ENCODE data around the gene GNG12. TPM values are rescaled to one million over a fixed set of nuclear protein-coding genes. Genes with fewer than 3 reads are reported as not detected.

The GNG12 gene
- total RNA-seq, 1 donor from 2014 or later, result 0.08 TPM

DNA sequence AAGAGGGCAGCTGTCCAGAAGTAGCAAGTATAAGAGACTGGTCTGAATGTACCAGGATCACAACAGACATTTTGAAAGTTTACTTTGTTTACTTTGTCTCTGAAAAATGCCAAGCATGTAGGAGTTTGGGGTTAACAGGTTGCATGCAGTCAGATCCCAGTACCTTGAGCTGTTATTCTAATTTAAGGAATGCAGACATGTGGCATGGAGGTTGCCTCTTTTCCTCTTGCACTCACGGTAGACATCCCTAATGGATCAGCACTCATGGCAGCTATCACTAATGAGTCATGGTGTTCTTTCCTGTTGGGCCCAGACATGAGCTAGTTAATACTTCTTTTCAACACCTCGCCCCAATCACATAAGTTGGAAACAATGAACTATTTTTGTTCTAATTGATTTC lies 81.0 kb downstream of the GNG12 start:
- H3K36me3 Mint-ChIP-seq (ENCODE audit: low read depth), result no peaks in the 10 kb centered on the region
- H3K9me3 Mint-ChIP-seq, result no peaks in the 10 kb centered on the region
- no peak for DNase-seq (ENCODE audit: low spot score)
- H3K4me3 Mint-ChIP-seq, result no peak overlapping the region
- H3K27me3 Mint-ChIP-seq (ENCODE audit: insufficient read depth), result peaks cover 7% of the 10 kb centered on the region
- H3K27ac Mint-ChIP-seq, result no peak overlapping the region
- peaks cover 50% of the 10 kb centered on the region for H3K4me1 Mint-ChIP-seq (ENCODE audit: low read depth)
- intact Hi-C loops (cut with micrococcal nuclease), result no loop called here

DNA sequence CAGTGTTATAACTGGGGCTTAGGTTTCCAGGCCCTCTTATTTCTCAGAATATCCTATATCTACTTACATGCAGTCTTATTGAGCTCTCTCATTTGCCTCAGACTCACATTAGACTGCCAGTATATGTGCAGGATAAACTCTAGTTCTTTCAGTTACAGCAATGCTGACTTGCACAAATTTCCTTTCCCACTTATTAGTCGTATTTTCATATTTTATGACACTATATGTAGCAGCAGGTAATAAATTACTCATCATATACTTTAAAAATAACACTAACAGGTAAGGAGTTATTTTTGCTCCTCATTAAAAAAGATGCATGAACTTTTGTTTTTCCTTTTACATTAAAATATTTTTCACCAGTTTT lies 82.6 kb downstream of the GNG12 start:
- intact Hi-C loops (cut with micrococcal nuclease), result no loop called here
- H3K27ac Mint-ChIP-seq, result no peak overlapping the region
- no peaks in the 10 kb centered on the region for H3K9me3 Mint-ChIP-seq
- H3K4me3 Mint-ChIP-seq, result no peak overlapping the region
- no peaks in the 10 kb centered on the region for H3K36me3 Mint-ChIP-seq (ENCODE audit: low read depth)
- peaks cover 55% of the 10 kb centered on the region for H3K4me1 Mint-ChIP-seq (ENCODE audit: low read depth)
- no peak for DNase-seq (ENCODE audit: low spot score)
- peaks cover 16% of the 10 kb centered on the region for H3K27me3 Mint-ChIP-seq (ENCODE audit: insufficient read depth)

DNA sequence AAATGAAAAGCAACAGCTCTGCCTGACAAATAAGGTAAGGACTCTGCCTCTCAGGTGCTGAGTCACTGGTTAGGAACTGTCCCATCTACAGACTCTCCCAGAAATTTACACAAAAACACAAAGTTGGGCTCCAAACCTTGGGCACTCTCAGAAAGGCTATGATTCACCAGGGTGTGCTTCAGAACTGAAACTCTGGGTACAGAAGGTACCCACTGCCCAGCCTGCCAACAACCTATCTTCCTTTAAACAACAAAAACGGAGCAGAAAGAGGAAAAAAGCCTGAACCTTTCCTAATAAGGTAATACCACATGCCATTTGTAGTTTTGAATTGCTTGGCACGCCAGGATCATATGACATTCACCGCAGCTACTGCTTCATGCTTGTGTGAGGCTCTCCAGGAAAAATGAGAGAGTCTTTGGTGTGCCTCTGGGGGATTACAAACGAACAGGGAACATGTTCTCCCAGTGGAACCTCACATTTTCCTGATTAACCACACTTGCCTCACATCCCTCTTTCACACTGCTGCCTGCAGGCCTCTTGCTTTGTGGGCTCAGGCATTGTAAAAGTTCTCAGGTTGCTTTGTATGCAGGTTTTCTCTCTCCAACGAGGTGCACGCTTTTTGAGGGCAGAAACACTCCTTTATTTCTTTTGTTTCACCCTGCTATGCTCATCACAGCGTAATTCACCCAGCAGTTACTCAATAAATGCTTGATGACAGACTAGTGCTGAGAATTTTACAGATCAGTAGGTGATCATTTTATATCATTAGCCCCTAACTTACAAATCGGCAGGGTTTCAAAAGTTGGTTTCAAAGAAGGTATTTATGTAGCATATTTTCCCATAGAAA lies 83.2 kb downstream of the GNG12 start:
- peaks cover 55% of the 10 kb centered on the region for H3K4me1 Mint-ChIP-seq (ENCODE audit: low read depth)
- no peak overlapping the region for H3K27ac Mint-ChIP-seq
- no peak for DNase-seq (ENCODE audit: low spot score)
- no peak overlapping the region for H3K4me3 Mint-ChIP-seq
- intact Hi-C loops (cut with micrococcal nuclease), result no loop called here
- H3K9me3 Mint-ChIP-seq, result no peaks in the 10 kb centered on the region
- no peaks in the 10 kb centered on the region for H3K36me3 Mint-ChIP-seq (ENCODE audit: low read depth)
- H3K27me3 Mint-ChIP-seq (ENCODE audit: insufficient read depth), result peaks cover 16% of the 10 kb centered on the region

DNA sequence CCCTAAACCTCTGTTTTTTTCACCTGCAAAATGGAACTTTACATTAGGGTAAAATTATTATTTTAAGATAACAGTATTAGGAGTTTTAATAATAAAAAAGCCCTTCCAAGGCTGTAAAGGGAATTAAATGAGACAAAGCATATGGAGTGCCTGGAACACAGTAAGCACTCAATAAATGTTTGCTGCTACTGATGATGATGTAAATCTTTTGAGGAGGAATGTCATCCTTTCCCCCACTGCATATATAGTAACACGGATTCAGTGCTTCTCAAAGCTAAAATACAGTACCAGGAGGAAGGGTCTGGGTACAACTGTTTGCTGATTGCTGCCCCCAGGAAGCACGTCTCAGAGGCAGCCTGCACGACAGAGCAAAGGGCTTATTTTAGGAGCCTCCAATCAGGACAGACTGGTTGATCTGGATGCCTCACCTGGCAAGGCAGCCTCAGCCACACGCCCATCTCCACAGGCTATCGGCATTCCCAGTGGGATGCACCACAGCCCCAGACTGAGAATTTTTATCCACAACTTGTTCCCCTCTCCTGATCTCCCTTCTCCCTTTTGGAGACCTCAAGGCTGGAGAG lies 83.9 kb downstream of the GNG12 start:
- H3K36me3 Mint-ChIP-seq (ENCODE audit: low read depth), result no peaks in the 10 kb centered on the region
- intact Hi-C loops (cut with micrococcal nuclease), result no loop called here
- no peak overlapping the region for H3K4me3 Mint-ChIP-seq
- peaks cover 19% of the 10 kb centered on the region for H3K27me3 Mint-ChIP-seq (ENCODE audit: insufficient read depth)
- no peak overlapping the region for H3K27ac Mint-ChIP-seq
- DNase-seq (ENCODE audit: low spot score), result no peak
- no peaks in the 10 kb centered on the region for H3K9me3 Mint-ChIP-seq
- peaks cover 49% of the 10 kb centered on the region for H3K4me1 Mint-ChIP-seq (ENCODE audit: low read depth)

DNA sequence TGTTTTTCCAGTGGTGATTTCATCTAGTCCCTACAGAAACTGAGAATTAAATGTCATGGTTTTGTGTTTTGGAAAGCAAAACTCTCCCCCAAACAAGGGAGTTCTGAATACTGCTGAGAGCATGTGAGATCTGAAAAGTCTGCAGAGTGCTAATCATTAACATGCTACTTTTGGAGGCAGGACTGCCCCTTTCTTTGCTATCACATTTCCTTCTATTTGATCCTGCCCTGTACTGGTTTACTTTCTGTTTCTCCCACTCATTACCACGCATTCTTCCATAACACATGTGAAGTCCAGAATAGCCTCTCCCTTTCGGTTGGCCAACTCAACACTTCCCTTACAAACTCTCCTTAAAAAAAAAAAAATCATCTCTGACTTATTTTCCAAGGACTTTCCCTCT lies 84.6 kb downstream of the GNG12 start:
- no peak for DNase-seq (ENCODE audit: low spot score)
- intact Hi-C loops (cut with micrococcal nuclease), result no loop called here
- no peak overlapping the region for H3K4me3 Mint-ChIP-seq
- no peak overlapping the region for H3K27ac Mint-ChIP-seq
- H3K9me3 Mint-ChIP-seq, result no peaks in the 10 kb centered on the region
- H3K27me3 Mint-ChIP-seq (ENCODE audit: insufficient read depth), result peaks cover 20% of the 10 kb centered on the region
- H3K36me3 Mint-ChIP-seq (ENCODE audit: low read depth), result no peaks in the 10 kb centered on the region
- H3K4me1 Mint-ChIP-seq (ENCODE audit: low read depth), result peaks cover 43% of the 10 kb centered on the region

DNA sequence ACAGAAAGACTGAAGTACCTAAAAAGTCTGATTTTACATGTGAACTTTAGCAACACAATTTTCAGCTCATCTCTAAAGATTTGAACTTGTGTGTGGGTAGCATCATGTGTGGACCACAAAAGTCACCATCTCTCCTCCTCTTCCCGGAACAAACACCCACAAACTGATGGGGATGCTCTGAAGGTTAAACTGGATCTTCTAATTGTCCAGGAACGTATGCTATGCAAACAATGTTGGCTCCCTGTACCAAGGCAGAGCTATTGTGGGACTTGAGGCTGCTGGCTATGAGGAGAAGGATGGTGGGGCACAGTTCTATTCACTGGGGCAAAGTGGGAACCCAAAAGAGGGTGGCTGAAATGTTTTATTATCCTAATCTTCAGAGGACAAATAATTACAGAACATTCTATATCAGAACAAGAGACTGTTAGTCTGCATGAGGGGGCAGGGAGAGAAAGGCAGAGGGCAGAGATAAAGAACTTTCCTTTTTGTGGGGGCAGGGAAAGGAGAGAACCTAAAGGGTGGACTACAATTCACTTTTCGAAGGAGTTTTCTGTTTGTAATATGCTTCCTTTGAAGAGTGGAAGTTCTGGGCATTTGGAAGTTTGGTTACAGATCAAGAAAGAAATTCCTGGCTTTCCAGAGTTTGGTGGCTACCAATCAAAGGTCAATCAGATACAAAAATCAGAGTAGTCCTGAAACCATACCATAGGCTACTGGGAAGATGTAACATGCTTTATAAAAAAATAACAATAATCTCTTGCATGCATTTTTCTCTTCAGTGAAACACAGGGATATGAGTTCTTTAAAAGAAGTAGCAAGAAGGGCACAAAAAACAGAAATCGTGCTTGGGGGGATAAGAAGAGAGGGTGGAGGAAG lies 85.4 kb downstream of the GNG12 start:
- no peak for DNase-seq (ENCODE audit: low spot score)
- intact Hi-C loops (cut with micrococcal nuclease), result no loop called here
- Mint-ChIP-seq H3K4me3 (peak overlapping the region; percentile 32), H3K36me3 (ENCODE audit: low read depth) (no peaks in the 10 kb centered on the region), H3K27ac (no peak overlapping the region), H3K9me3 (no peaks in the 10 kb centered on the region), H3K27me3 (ENCODE audit: insufficient read depth) (peaks cover 24% of the 10 kb centered on the region), H3K4me1 (ENCODE audit: low read depth) (peaks cover 43% of the 10 kb centered on the region)

DNA sequence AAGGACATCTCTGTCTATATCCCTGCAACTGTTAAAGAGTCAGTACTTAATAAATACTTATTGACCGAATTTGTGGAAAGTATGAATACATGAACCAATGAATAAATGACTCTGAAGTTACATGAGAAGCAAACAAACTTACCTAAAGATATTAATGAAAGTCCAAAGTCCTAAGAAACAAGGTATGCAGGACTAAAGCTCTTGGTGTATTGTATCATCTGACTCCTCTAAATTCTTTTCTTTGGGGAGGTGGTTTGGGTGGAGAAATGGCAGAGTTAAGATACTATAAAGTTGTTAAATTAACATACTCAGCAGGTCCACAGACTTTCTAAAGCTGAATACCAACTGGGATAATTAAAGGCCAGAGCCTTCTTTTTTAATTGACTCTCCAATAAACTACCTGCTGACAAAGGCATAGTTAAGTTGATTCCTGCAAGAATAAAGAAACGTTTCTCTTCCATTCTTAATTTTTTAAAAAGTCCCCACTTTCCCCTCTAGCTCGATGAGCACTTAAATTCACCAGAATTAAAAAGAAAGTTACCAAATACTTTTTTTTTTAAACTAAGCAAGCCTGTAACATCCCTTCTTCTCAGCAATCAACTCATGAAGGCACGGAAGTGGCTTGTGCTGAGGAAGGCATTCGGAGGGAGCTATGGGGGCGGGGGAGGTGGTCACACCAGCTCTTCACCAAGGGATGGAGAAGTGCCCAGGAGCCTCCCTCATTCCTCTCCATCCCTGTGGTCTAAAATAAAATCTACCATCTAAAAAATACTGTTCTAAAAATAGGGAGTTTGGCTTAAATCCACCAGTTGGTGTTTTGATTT lies 87.2 kb downstream of the GNG12 start:
- H3K27me3 Mint-ChIP-seq (ENCODE audit: insufficient read depth), result peaks cover 24% of the 10 kb centered on the region

DNA sequence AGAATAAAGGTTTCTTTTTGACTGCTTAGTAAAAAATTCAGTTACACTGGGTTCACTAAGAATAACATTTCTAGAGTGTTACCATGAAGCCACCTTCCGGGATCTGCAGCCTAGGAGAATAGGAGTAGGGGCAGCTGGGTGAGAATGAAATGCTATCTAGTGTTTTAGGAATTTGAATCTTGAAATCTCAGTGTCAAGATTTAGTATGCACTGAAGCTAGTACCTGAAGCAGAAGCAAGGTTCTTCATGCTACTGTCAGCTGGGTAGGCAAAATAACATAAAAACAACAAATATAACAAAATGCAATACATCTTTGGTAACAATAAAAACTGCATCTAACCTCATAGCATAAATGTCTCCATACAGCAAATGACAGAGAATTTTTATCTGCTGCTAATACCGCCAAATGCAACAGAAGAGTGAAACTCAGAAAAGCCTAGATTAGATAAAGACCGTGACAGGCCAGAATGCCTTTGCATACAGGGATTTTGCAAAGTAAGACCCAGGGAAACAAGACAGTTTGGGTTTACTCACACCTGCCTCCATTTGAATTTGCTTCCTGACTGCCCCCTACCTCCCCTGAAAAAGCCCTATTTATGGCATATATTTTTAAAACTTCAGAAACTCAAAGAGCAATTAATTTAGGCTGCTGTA lies 90.1 kb downstream of the GNG12 start:
- Mint-ChIP-seq H3K9me3 (no peaks in the 10 kb centered on the region), H3K36me3 (ENCODE audit: low read depth) (no peaks in the 10 kb centered on the region), H3K27me3 (ENCODE audit: insufficient read depth) (peaks cover 23% of the 10 kb centered on the region), H3K27ac (no peak overlapping the region), H3K4me1 (ENCODE audit: low read depth) (peaks cover 14% of the 10 kb centered on the region), H3K4me3 (no peak overlapping the region)
- DNase-seq (ENCODE audit: low spot score), result no peak
- intact Hi-C loops (cut with micrococcal nuclease), result no loop called here

More for the DNA sequence above, 87.2 kb downstream of the GNG12 start:
- intact Hi-C loops (cut with micrococcal nuclease), result no loop called here
- H3K4me1 Mint-ChIP-seq (ENCODE audit: low read depth), result peaks cover 37% of the 10 kb centered on the region
- no peak overlapping the region for H3K27ac Mint-ChIP-seq
- no peak overlapping the region for H3K4me3 Mint-ChIP-seq
- DNase-seq (ENCODE audit: low spot score), result no peak
- H3K36me3 Mint-ChIP-seq (ENCODE audit: low read depth), result no peaks in the 10 kb centered on the region
- H3K9me3 Mint-ChIP-seq, result no peaks in the 10 kb centered on the region

DNA sequence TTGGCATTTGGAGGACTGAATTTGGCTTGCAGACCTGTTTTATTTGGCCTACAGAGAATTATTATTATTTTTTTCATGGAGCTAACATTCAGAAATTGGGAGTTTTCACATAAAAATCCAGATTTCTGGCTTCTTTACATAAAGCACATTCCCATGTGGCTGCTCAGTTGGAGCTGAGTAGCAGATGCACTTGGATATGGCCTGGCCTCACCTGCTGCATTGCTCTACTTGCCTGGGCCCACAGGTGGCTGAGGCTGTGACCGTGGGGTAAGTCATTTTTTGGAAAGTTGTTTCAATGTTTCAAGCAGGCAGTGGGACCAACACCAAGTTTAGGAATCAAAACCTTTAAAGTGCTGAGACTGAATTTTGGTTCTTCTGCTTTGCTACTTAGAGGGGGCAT lies 91.5 kb downstream of the GNG12 start:
- Mint-ChIP-seq H3K4me1 (ENCODE audit: low read depth) (peaks cover 7% of the 10 kb centered on the region), H3K27ac (no peak overlapping the region), H3K4me3 (no peak overlapping the region), H3K36me3 (ENCODE audit: low read depth) (no peaks in the 10 kb centered on the region), H3K27me3 (ENCODE audit: insufficient read depth) (peaks cover 16% of the 10 kb centered on the region), H3K9me3 (no peaks in the 10 kb centered on the region)
- intact Hi-C loops (cut with micrococcal nuclease), result no loop called here
- no peak for DNase-seq (ENCODE audit: low spot score)

DNA sequence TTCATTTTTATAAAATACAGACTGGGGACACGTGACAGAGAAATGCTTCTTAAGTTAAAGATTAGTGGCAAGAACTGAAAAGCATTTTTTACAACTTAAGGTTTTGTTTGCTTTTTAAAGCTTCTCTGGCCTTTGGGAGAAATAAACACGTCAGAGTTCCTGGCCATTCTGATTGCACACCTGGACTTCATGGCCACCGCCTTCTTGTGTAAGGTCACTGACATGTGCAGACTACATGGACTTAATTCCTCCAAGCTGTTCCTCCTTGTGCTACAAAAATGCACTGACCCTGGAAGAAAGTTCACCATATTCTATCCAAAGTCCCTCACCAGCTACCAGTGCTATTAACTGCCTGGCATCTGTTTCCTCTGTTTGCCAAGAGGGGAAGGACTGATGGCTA lies 92.1 kb downstream of the GNG12 start:
- Mint-ChIP-seq H3K36me3 (ENCODE audit: low read depth) (no peaks in the 10 kb centered on the region), H3K27ac (no peak overlapping the region), H3K4me1 (ENCODE audit: low read depth) (peaks cover 12% of the 10 kb centered on the region), H3K27me3 (ENCODE audit: insufficient read depth) (peaks cover 15% of the 10 kb centered on the region), H3K4me3 (no peak overlapping the region), H3K9me3 (no peaks in the 10 kb centered on the region)
- intact Hi-C loops (cut with micrococcal nuclease), result no loop called here
- DNase-seq (ENCODE audit: low spot score), result no peak

DNA sequence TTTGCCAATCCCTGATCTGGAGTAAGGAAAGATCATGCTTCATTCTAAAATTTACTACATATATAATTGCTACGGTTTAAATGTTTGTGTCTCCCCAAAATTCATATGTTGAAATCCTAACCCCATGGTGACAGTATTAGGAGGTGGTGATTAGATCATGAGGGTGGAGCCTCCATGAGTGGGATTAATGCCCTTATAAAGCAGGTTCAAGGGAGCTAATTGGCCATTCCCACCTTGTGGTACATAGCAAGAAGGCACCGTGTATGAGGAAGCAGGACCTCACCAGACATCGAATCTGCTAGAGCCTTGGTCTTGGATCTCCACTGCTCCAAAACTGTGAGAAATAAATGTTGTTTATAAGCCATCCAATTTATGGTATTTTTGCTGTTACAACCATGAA lies 92.7 kb downstream of the GNG12 start:
- no peak for DNase-seq (ENCODE audit: low spot score)
- H3K9me3 Mint-ChIP-seq, result no peaks in the 10 kb centered on the region
- no peaks in the 10 kb centered on the region for H3K36me3 Mint-ChIP-seq (ENCODE audit: low read depth)
- H3K27ac Mint-ChIP-seq, result no peak overlapping the region
- intact Hi-C loops (cut with micrococcal nuclease), result no loop called here
- no peak overlapping the region for H3K4me3 Mint-ChIP-seq
- H3K27me3 Mint-ChIP-seq (ENCODE audit: insufficient read depth), result peaks cover 10% of the 10 kb centered on the region
- peaks cover 12% of the 10 kb centered on the region for H3K4me1 Mint-ChIP-seq (ENCODE audit: low read depth)

DNA sequence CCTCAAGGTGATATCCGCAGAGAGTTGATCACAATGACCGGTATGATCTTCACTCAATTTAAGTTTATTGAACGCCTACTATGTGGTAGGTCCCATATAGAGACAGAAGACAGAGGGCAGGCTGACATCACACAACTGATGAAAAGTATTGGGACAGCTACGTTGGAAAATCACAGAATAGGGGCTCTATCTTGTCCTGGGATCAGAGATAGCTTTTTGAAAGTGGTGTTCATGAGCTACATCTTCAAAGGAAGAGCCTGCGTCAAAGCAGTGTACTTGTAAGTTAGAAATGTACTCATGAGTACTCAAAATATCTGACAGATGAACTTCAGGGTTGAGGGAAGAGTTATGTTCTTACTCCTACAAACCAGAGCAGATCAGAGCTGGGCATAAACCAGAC lies 93.9 kb downstream of the GNG12 start:
- Mint-ChIP-seq H3K27ac (no peak overlapping the region), H3K4me3 (no peak overlapping the region)
- intact Hi-C loops (cut with micrococcal nuclease), result no loop called here

More for the DNA sequence above, 93.9 kb downstream of the GNG12 start:
- H3K36me3 Mint-ChIP-seq (ENCODE audit: low read depth), result no peaks in the 10 kb centered on the region
- peaks cover 7% of the 10 kb centered on the region for H3K27me3 Mint-ChIP-seq (ENCODE audit: insufficient read depth)
- H3K4me1 Mint-ChIP-seq (ENCODE audit: low read depth), result peaks cover 14% of the 10 kb centered on the region
- no peak for DNase-seq (ENCODE audit: low spot score)
- H3K9me3 Mint-ChIP-seq, result no peaks in the 10 kb centered on the region
